ENCODE measurements around the gene KIR3DL1.
"Not testable (repeated sequence)": the region's sequence is repeated elsewhere in the genome, so short reads cannot be mapped to it uniquely, and the experiment has no call there.

The KIR3DL1 gene

DNA sequence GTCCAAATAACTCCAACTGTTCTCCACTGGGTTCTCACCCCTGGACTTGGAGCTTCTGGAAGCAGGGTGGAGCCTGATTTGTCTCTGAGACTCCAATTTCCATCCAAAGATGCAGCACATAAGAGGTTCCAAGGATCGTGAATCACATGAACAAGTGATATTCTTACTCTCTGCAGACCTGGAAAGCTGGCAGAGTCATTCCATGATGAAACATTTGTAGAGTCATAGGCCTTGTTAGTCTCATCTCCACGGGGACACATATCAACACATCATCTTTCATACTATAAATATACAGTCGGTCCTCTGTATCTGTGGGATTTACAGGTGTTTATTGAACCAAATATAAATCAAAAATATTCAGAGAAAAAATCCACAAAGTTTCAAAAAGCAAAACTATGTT, 1.7 kb upstream of the KIR3DL1 start:
- not testable (repeated sequence) for DNase-seq (ENCODE audit: low spot score)

DNA sequence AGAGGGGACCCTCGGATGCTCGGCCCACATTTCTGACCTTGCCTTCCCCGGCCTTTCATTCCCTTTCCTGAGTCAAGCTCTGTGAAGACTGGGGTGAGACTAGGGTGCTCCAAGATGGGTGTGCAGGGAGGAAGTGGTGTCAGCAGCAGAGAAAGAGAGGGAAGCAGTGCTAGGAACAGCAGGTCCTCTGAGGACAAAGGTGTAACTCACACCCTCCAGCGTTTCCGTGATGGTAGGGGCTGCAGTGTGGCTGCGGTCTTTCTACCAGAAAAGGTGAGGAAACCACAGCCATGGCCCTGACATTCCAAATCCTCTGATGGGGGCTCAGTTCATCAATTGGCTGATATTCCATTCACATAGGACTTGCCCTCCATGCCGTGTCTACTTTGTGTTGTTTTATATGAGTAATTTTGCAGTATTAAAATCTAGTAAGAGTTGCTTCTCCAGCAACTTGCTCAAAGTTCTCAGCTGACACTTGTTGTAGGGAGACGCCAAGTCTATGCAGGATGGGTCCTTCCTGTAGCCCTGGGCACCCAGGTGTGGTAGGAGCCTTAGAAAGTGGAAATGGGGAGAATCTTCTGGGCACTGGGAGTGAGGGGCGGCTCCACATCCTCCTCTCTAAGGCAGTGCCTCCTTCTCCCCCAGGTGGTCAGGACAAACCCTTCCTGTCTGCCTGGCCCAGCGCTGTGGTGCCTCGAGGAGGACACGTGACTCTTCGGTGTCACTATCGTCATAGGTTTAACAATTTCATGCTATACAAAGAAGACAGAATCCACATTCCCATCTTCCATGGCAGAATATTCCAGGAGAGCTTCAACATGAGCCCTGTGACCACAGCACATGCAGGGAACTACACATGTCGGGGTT, 1.6 kb downstream of the KIR3DL1 start:
- DNase-seq (ENCODE audit: low spot score) = no peak

DNA sequence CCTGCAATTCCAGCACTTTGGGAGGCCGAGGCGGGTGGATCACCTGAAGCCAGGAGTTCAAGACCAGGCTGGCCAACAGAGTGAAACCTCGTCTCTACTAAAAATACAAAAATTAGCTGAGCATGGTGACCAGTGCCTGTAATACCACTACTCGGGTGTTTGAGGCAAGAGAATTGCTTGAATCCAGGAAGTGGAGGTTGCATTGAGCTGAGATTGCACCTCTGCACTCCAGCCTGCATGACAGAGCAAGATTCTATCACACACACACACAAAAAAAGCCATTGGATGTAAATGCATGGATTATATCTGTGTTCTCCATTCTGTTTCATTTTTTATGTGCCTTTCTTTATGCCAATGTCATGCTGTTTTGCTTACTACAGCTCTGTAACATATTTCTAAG, 8.1 kb downstream of the KIR3DL1 start:
- not testable (repeated sequence) for DNase-seq (ENCODE audit: low spot score)

DNA sequence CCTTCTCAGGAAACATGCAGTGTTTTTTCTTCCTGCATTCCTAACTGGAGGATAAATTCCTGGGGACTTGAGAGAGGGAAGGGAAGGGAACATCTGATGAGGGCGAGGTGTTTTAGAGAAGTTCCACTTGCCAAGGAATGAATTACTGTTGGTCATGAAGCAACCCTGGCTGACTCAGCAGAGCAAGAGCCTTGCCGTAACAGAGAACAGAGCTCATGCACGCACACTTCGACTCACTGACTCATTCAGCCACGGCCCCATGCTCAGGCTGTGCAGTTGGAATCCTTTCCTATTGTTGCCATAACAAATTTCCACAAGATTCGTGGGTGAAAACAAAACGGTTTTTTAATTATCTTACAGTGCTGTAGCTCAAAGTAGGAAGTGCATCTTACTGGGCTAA, 9.1 kb downstream of the KIR3DL1 start:
- DNase-seq (ENCODE audit: low spot score) = not testable (repeated sequence)

DNA sequence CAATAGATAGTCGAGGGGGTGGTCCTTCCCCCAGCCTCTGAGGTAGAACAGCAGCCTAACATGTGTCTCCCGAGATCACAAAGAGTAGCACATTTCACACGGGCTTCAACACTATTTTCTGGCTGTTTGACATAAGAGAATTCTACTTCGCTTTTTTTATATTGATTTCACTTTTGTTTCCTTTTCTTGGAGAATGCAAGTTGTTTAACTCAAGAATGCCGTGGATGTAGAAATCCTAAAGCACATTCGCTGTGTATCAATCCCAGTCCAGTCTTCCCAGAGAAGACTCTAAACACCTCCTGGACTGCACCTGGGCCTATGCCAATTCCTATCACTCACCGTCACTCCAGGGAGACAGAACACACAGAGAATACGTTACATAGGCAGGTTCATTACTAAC, 11.8 kb downstream of the KIR3DL1 start:
- not testable (repeated sequence) for DNase-seq (ENCODE audit: low spot score)

DNA sequence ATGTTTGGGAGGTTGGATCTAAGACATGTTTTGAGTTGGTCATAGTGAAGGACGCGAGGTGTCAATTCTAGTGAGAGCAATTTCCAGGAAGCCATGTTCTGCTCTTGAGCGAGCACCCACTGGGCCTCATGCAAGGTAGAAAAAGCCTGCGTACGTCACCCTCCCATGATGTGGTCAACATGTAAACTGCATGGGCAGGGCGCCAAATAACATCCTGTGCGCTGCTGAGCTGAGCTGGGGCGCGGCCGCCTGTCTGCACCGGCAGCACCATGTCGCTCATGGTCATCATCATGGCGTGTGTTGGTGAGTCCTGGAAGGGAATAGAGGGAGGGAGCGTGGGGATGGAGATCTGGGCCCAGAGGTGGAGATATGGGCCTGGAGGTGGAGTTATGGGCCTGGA, 16.2 kb downstream of the KIR3DL1 start, which contains the start of gene KIR2DS4:
KIR2DS4 (plus strand) TSS at position 181 of the 400 bp plus-strand sequence.
- DNase-seq (ENCODE audit: low spot score) = not testable (repeated sequence)

DNA sequence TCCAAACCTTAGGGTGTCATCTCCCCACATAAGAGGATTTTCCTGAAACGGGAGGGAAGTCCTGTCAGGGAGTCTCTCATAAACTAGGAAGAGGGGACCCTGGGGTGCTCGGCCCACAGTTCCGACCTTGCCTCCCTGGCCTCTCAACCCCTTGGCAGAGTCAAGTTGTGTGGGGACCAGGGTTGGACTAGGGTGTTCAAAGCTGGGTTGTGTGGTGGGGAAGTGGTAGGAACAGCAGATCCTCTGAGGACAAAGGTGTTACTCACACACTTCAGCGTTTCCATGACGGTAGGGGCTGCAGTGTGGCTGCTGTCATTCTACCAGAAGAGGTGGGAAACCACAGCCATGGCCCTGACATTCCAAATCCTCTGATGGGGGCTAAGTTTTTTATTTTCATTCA, 18.9 kb downstream of the KIR3DL1 start:
- not testable (repeated sequence) for DNase-seq (ENCODE audit: low spot score)

DNA sequence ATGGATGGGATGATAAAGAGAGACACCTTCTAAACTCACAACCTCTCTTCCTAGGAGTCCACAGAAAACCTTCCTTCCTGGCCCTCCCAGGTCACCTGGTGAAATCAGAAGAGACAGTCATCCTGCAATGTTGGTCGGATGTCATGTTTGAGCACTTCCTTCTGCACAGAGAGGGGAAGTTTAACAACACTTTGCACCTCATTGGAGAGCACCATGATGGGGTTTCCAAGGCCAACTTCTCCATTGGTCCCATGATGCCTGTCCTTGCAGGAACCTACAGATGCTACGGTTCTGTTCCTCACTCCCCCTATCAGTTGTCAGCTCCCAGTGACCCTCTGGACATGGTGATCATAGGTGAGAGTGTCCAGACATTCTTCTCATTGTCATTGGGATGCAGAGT, 21.3 kb downstream of the KIR3DL1 start:
- DNase-seq (ENCODE audit: low spot score) = not testable (repeated sequence)

DNA sequence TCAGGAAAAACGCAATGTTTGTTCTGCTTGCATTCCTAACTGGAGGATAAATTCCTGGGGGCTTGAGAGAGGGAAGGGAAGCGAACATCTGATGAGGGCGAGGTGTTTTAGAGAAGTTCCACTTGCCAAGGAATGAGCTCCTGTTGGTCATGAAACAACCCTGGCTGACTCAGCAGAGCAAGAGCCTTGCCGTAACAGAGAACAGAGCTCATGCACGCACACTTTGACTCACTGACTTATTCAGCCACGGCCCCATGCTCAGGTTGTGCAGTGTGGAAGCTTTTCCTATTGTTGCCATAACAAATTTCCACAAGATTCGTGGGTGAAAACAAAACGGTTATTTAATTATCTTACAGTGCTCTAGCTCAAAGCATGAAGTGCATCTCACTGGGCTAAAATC, 26.9 kb downstream of the KIR3DL1 start:
- DNase-seq (ENCODE audit: low spot score) = not testable (repeated sequence)

DNA sequence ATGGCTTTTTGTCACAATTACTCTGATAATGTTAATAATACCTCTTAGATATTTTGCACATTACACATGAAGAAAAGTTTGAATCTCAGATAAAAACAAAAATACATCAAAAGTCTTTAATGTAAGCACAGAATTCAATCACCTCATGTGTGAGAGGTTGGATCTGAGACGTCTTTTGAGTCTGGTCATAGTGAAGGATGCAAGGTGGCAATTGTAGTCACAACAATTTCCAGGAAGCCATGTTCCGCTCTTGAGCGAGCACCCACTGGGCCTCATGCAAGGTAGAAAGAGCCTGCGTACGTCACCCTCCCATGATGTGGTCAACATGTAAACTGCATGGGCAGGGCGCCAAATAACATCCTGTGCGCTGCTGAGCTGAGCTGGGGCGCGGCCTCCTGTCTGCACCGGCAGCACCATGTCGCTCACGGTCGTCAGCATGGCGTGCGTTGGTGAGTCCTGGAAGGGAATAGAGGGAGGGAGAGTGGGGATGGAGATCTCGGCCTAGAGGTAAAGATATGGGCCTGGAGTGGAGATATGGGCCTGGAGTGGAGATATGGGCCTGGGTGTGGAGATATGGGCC, 33.9 kb downstream of the KIR3DL1 start, which contains the start of gene KIR3DL2:
KIR3DL2 (plus strand) TSS at position 383 of the 580 bp plus-strand sequence; CDS start at position 416, 33 bp downstream.
- not testable (repeated sequence) for DNase-seq (ENCODE audit: low spot score)

DNA sequence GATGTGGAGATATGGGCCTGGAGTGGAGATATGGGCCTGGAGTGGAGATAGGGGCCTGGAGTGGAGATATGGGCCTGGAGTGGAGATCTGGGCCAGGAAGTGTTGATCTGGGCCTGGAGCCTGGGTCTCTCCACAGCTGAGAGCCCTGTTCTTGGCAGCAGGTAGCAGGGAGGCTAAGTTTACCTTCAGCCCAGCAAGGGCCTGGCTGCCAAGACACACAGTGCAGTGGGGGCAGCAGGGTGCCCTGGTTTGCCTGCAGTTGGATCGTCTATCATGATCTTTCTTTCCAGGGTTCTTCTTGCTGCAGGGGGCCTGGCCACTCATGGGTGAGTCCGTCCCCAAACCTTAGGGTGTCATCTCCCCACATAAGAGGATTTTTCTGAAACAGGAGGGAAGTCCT, 34.7 kb downstream of the KIR3DL1 start:
- no peak for DNase-seq (ENCODE audit: low spot score)

DNA sequence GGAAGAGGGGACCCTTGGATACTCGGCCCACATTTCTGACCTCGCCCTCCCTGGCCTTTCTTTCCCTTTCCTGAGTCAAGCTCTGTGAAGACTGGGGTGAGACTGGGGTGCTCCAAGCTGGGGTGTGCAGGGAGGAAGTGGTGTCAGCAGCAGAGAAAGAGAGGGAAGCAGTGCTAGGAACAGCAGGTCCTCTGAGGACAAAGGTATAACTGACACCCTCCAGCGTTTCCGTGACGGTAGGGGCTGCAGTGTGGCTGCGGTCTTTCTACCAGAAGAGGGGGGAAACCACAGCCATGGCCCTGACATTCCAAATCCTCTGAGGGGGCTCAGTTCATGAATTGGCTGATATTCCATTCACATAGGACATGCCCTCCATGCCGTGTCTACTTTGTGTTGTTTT, 35.1 kb downstream of the KIR3DL1 start:
- no peak for DNase-seq (ENCODE audit: low spot score)

DNA sequence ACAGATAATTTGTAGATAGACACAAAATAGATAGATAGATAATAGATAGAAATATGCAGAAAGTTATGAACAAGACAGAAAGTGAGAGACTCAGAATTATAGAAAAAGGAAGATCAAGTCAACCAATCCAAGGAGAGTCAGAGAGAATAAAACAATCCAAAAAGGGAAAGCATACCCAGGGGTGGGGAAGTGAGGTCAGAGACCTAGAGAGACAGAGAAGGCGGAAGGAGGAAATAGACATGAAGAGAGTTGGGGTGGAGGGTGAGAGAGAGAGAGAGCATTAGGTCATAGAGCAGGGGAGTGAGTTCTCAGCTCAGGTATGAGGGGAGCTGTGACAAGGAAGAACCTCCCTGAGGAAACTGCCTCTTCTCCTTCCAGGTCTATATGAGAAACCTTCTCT, 39.0 kb downstream of the KIR3DL1 start:
- DNase-seq (ENCODE audit: low spot score) = not testable (repeated sequence)

DNA sequence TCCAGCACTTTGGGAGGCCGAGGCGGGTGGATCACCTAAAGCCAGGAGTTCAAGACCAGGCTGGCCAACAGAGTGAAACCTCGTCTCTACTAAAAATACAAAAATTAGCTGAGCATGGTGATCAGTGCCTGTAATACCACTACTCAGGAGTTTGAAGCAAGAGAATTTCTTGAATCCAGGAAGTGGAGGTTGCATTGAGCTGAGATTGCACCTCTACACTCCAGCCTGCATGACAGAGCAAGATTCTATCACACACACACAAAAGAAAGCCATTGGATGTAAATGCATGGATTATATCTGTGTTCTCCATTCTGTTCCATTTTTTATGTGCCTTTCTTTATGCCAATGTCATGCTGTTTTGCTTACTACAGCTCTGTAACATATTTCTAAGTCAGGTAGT, 42.2 kb downstream of the KIR3DL1 start:
- not testable (repeated sequence) for DNase-seq (ENCODE audit: low spot score)

DNA sequence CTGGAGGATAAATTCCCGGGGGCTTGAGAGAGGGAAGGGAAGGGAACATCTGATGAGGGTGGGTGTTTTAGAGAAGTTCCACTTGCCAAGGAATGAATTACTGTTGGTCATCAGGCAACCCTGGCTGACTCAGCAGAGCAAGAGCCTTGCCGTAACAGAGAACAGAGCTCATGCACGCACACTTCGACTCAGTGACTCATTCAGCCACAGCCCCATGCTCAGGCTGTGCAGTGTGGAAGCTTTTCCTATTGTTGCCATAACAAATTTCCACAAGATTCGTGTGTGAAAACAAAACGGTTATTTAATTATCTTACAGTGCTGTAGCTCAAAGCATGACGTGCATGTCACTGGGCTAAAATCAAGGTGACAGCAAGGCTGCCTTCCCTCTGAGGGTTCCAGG, 43.2 kb downstream of the KIR3DL1 start:
- DNase-seq (ENCODE audit: low spot score) = not testable (repeated sequence)

DNA sequence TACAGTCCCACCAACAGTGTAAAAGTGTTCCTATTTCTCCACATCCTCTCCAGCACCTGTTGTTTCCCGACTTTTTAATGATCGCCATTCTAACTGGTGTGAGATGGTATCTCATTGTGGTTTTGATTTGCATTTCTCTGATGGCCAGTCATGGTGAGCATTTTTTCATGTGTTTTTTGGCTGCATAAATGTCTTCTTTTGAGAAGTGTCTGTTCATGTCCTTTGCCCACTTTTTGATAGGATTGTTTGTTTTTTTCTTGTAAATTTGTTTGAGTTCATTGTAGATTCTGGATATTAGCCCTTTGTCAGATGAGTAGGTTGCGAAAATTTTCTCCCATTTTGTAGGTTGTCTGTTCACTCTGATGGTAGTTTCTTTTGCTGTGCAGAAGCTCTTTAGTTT, 47.2 kb downstream of the KIR3DL1 start:
- not testable (repeated sequence) for DNase-seq (ENCODE audit: low spot score)

DNA sequence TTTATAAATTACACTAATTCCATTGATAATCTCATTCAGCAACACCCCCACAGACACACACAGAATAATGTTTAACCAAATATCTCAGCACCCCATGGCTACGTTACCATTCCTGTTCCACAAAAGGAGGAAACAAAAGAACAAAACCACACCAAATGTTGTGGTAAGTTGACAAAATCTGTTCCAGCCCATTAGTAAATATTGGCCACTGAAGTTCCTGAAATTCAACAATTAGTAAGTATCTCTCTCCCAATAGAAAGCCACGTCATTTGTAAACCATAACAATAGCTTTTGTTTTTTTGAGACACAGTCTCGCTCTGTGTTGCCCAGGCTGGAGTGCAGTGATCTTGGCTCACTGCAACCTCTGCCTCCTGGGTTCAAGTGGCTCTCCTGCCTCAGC, 55.4 kb downstream of the KIR3DL1 start:
- no peak for DNase-seq (ENCODE audit: low spot score)

DNA sequence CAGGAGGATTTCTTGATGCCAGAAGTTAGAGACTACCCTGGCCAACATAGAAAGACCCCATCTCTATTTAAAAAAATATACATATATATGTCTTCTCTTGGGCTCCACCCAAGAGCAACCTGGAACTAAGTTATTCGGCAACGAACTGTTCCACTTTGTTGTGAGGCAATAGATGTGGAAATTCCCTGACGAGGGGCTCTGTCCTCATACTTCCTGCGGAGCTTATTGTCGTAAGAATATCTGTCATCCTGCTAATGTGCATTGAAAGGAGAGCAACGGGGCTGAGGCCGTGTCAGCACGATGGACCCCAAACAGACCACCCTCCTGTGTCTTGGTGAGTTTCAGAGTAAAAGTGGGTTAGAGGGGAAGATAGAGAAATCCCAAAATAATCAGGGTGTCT, 57.7 kb downstream of the KIR3DL1 start, which contains the start of gene FCAR:
FCAR (plus strand) TSS at position 246 of the 400 bp plus-strand sequence; CDS start at position 301, 55 bp downstream.
- no peak for DNase-seq (ENCODE audit: low spot score)

DNA sequence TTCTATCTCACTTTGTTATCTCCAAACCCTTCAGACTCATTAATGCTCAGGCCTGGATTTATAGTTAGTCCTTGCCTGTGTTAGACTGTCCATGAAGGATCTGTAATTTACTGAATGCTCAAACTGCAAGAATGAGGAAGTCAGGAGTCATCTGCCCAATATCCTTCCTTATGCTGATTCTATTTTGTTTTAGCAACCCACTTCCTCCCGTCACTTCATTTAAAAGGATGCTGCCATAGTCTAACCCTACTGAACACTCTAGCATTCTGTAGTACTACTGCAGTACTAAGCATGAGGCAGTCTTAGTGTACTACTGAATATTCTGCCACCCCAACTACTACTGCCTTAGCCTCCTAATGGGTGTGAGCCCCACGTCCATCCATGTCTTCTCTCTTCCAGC, 59.2 kb downstream of the KIR3DL1 start:
- no peak for DNase-seq (ENCODE audit: low spot score)

DNA sequence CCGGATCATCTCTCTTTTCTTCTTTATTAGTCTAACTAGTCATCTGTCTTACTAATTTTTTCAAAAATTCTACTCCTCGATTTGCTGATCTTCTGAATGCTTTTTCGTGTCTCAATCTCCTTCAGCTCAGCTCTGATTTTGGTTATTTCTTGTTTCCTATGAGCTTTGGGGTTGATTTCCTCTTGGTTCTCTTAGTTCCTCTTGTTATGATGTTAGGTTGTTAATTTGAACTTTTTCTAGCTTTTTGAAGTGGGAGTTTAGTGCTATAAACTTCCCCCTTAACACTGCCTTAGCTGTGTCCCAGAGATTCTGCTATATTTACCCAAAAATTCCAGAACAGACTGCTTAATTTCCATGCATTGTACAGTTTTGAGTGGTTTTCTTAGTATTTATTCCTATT, 61.2 kb downstream of the KIR3DL1 start:
- no peak for DNase-seq (ENCODE audit: low spot score)

All from hematopoietic multipotent progenitor cell treated with erythropoietin and hydrocortisone succinate and interleukin-3 and kit ligand, for 15 days (in vitro differentiated cells).